Measurements from ENCODE around the gene MEIOSIN.

MEIOSIN gene

GRCh38 chr19:45804140-45804958 is 71.1 kb downstream of the MEIOSIN start:
- DNase-seq, result no peak
- no peak for TF ChIP-seq CTCF (IDR thresholded peaks at IDR 0.05; ENCODE audit: low read depth, low read length, missing control alignments)
- H3K27ac ChIP-seq, result no peak overlapping the region
- no peaks in the 10 kb centered on the region for H3K36me3 ChIP-seq (replicated peaks)
- in situ Hi-C loops (cut with HindIII; ENCODE audit: low pct_ligation_motif_present, low sequenced_read_pairs), result no loop called here
- H3K4me3 ChIP-seq (ENCODE audit: low read depth, low read length), result no peak overlapping the region
- no peaks in the 10 kb centered on the region for H3K27me3 ChIP-seq (replicated peaks)

- Histone ChIP-seq H3K27ac (no peak overlapping the region), H3K4me3 (ENCODE audit: low read depth, low read length) (no peak overlapping the region), H3K27me3 (replicated peaks) (no peaks in the 10 kb centered on the region), H3K36me3 (replicated peaks) (no peaks in the 10 kb centered on the region)
- DNase-seq, result no peak
- in situ Hi-C loops (cut with HindIII; ENCODE audit: low pct_ligation_motif_present, low sequenced_read_pairs), result no loop called here
- no peak for TF ChIP-seq CTCF (IDR thresholded peaks at IDR 0.05; ENCODE audit: low read depth, low read length, missing control alignments)
These were observed 71.7 kb downstream of the MEIOSIN start for GRCh38 chr19:45804959-45805230.

- no peak for TF ChIP-seq CTCF (IDR thresholded peaks at IDR 0.05; ENCODE audit: low read depth, low read length, missing control alignments)
- Histone ChIP-seq H3K36me3 (replicated peaks) (no peaks in the 10 kb centered on the region), H3K27me3 (replicated peaks) (no peaks in the 10 kb centered on the region), H3K27ac (no peak overlapping the region), H3K4me3 (ENCODE audit: low read depth, low read length) (no peak overlapping the region)
- in situ Hi-C loops (cut with HindIII; ENCODE audit: low pct_ligation_motif_present, low sequenced_read_pairs), result no loop called here
- DNase-seq, result no peak
These were observed 72.5 kb downstream of the MEIOSIN start for GRCh38 chr19:45805719-45806118.

- H3K27me3 ChIP-seq (replicated peaks), result no peaks in the 10 kb centered on the region
- no peak overlapping the region for H3K4me3 ChIP-seq (ENCODE audit: low read depth, low read length)
- peak; percentile 45 for DNase-seq
- TF ChIP-seq CTCF (IDR thresholded peaks at IDR 0.05; ENCODE audit: low read depth, low read length, missing control alignments), result no peak
- peak overlapping the region; percentile 40 for H3K27ac ChIP-seq
- H3K36me3 ChIP-seq (replicated peaks), result no peaks in the 10 kb centered on the region
- in situ Hi-C loops (cut with HindIII; ENCODE audit: low pct_ligation_motif_present, low sequenced_read_pairs), result no loop called here
These were observed 76.5 kb downstream of the MEIOSIN start for GRCh38 chr19:45809643-45810159.

GRCh38 chr19:45812297-45812696 is 79.1 kb downstream of the MEIOSIN start:
- H3K4me3 ChIP-seq (ENCODE audit: low read depth, low read length), result no peak overlapping the region

More at GRCh38 chr19:45812297-45812696, 79.1 kb downstream of the MEIOSIN start:
- DNase-seq, result no peak
- in situ Hi-C loops (cut with HindIII; ENCODE audit: low pct_ligation_motif_present, low sequenced_read_pairs), result no loop called here
- H3K27me3 ChIP-seq (replicated peaks), result no peaks in the 10 kb centered on the region
- TF ChIP-seq CTCF (IDR thresholded peaks at IDR 0.05; ENCODE audit: low read depth, low read length, missing control alignments), result no peak
- no peak overlapping the region for H3K27ac ChIP-seq
- H3K36me3 ChIP-seq (replicated peaks), result no peaks in the 10 kb centered on the region
